GM23338 (cell line): ENCODE measurements around the gene SEMA5A. TPM values are rescaled to one million over a fixed set of nuclear protein-coding genes. Genes with fewer than 3 reads are reported as not detected.

Experiments
- ATAC-seq: fragments of 200-7000 bp; cut with Tn5 transposase; 3 replicates; pipeline ENCODE4 v1.9.1; 2020
- DNase-seq: peaks from one replicate; pipeline ENCODE4 v3.0.0-alpha.2; 2015; ENCODE audit warnings: low spot score
- H2AFZ ChIP-seq: fragments of 200-600 bp; sonication (generic); 2 replicates; pipeline ENCODE4 v1.8.0; 2016; ENCODE audit warnings: antibody characterized with exemption, mild to moderate bottlenecking, moderate library complexity
- H3F3A ChIP-seq: fragments of 200-600 bp; sonication (generic); replicated peaks from 2 replicates; pipeline ENCODE4 v1.8.0; 2017; ENCODE audit warnings: antibody characterized with exemption, mixed run types, low read depth
- H3K27ac ChIP-seq: fragments of 200-600 bp; sonication (generic); 2 replicates; pipeline ENCODE4 v1.6.1; 2016; ENCODE audit warnings: low read depth
- H3K27me3 ChIP-seq: fragments of 200-600 bp; sonication (generic); 2 replicates; pipeline ENCODE4 v1.8.0; 2016; ENCODE audit warnings: mild to moderate bottlenecking, mixed run types, moderate library complexity; ENCODE audit not compliant: insufficient read depth
- H3K36me3 ChIP-seq: fragments of 200-600 bp; sonication (generic); 2 replicates; pipeline ENCODE4 v1.8.0; 2016; ENCODE audit warnings: mild to moderate bottlenecking; ENCODE audit not compliant: insufficient read depth
- H3K4me1 ChIP-seq: fragments of 200-600 bp; sonication (generic); 2 replicates; pipeline ENCODE4 v1.8.0; 2016; ENCODE audit warnings: mild to moderate bottlenecking, moderate library complexity; ENCODE audit not compliant: insufficient read depth
- H3K4me2 ChIP-seq: fragments of 200-600 bp; sonication (generic); 2 replicates; pipeline ENCODE4 v1.7.1; 2017; ENCODE audit warnings: mixed run types
- H3K4me3 ChIP-seq: fragments of 200-600 bp; sonication (generic); 2 replicates; pipeline ENCODE4 v1.6.1; 2016; ENCODE audit warnings: mixed run types
- H3K79me2 ChIP-seq: fragments of 200-600 bp; sonication (generic); replicated peaks from 2 replicates; pipeline ENCODE4 v1.8.0; 2017; ENCODE audit warnings: mild to moderate bottlenecking; ENCODE audit not compliant: insufficient read depth
- H3K9me2 ChIP-seq: fragments of 200-600 bp; sonication (generic); 2 replicates; pipeline ENCODE4 v1.8.0; 2017; ENCODE audit not compliant: insufficient read depth
- H4K20me1 ChIP-seq: fragments of 200-600 bp; sonication (generic); replicated peaks from 2 replicates; pipeline ENCODE4 v1.8.0; 2017; ENCODE audit warnings: mild to moderate bottlenecking; ENCODE audit not compliant: insufficient read depth
- H3K27ac Mint-ChIP-seq: 2 replicates; pipeline ENCODE4 v1.8.0; 2020; ENCODE audit warnings: inconsistent platforms, mild to moderate bottlenecking, moderate library complexity, mixed read lengths
- H3K27me3 Mint-ChIP-seq: 3 replicates; pipeline ENCODE4 v1.8.0; 2022; ENCODE audit warnings: low read depth, mild to moderate bottlenecking, moderate library complexity, mixed read lengths, inconsistent platforms; ENCODE audit not compliant: insufficient read depth, poor library complexity
- H3K36me3 Mint-ChIP-seq: 3 replicates; pipeline ENCODE4 v1.8.0; 2021; ENCODE audit warnings: low read depth, mild to moderate bottlenecking, inconsistent platforms, moderate library complexity, mixed read lengths
- H3K4me1 Mint-ChIP-seq: 3 replicates; pipeline ENCODE4 v1.8.0; 2020; ENCODE audit warnings: mild to moderate bottlenecking, inconsistent platforms, mixed read lengths
- H3K4me3 Mint-ChIP-seq: 3 replicates; pipeline ENCODE4 v1.8.0; 2021; ENCODE audit warnings: moderate library complexity, mild to moderate bottlenecking, inconsistent platforms, mixed read lengths
- H3K9me3 Mint-ChIP-seq: 3 replicates; pipeline ENCODE4 v1.8.0; 2020; ENCODE audit warnings: moderate library complexity, mild to moderate bottlenecking, inconsistent platforms, mixed read lengths
- CREB1 ChIP-seq: fragments of 250-450 bp; sonication (Bioruptor Pico); IDR thresholded peaks from 2 replicates; pipeline ENCODE4 v1.5.0; 2020; ENCODE audit warnings: low read depth, mild to moderate bottlenecking, moderate library complexity
- EZH2 ChIP-seq: fragments of 200-600 bp; sonication (generic); IDR thresholded peaks from one replicate; pipeline ENCODE4 v1.8.0; 2017; ENCODE audit warnings: antibody characterized with exemption, mild to moderate bottlenecking, low read depth; ENCODE audit not compliant: unreplicated experiment
- JUNB ChIP-seq: IDR thresholded peaks from one replicate; pipeline ENCODE4 v1.6.1; 2016; ENCODE audit warnings: antibody characterized with exemption; ENCODE audit not compliant: unreplicated experiment
- POLR2AphosphoS5 ChIP-seq: IDR thresholded peaks from 2 replicates; pipeline ENCODE4 v1.6.1; 2016; ENCODE audit warnings: antibody characterized with exemption, low read depth
- polyA plus RNA-seq: library from polyadenylated mRNA; unstranded; fragments of >200 nt; fragmentation: Nextera tagmentation; extraction: Ambion mirVana; gene quantifications from 2 replicates; pipeline ENCODE4 v1.2.1, GENCODE V29; 2016
- total RNA-seq: library from RNA; depleted of rRNA; stranded (reverse); fragments of >200 nt; shearing (Covaris generic); gene quantifications from 2 replicates; pipeline ENCODE4 v1.2.3, GENCODE V29; 2014
- TF ChIP-seq, protein P1 (sequence below): fragments of 250-450 bp; sonication (Bioruptor Pico); IDR thresholded peaks from 2 replicates; pipeline ENCODE4 v1.5.0; 2020; ENCODE audit warnings: mild to moderate bottlenecking, moderate library complexity
- TF ChIP-seq, protein P2 (sequence below), 2 experiments: fragments of 200-600 bp in 1 of 2; sonication (generic) in 1 of 2; conservative IDR thresholded peaks; 2 replicates each; pipeline versions ENCODE4 v1.5.1 to v1.6.1; 2016 to 2017; ENCODE audit warnings: antibody characterized with exemption in 2 of 2, low read depth in 2 of 2, mild to moderate bottlenecking in 2 of 2, moderate library complexity in 1 of 2

Gene SEMA5A
- total and polyA plus RNA-seq, 2 experiments from 2014 or later = 2.1 to 8.1 TPM

DNA sequence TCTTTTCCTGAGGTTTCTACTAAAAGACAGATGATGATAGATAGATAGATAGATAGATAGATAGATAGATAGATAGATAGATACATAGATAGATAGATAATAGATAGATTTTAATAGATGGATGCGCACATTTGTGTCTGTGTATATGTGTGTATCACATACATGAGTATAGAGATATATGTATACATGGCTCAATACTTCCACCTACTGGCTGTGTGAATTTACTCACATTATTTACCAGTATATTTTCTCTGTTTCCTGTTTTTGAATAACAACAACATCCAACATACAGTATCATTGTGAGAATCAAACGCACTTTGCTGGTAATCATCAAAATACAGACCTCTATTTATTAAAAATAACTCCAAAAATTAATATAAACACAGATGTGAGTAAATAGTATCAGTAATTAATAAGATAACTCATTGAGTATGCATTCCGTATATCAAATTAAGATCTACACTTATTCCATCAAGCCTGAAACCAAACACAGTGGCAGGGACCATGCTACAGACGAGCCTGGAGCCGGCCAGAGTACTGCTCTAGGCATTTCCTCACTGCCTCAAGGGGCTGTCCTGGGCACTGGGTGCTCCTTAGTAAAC, 338.0 kb downstream of the SEMA5A start:
- Histone ChIP-seq H3K9me2 (no peaks in the 10 kb centered on the region; the same call in 1 of the 2 replicates), H3K4me1 (no peaks in the 10 kb centered on the region), H3K4me3 (no peak overlapping the region), H4K20me1 (no peaks in the 10 kb centered on the region), H3K4me2 (no peak overlapping the region), H3K79me2 (no peaks in the 10 kb centered on the region), H3K36me3 (no peaks in the 10 kb centered on the region), H2AFZ (no peak overlapping the region), H3F3A (no peaks in the 10 kb centered on the region), H3K27ac (no peak overlapping the region), H3K27me3 (no peaks in the 10 kb centered on the region)
- Mint-ChIP-seq H3K4me3 (no peak overlapping the region), H3K27ac (no peak overlapping the region), H3K9me3 (peaks cover 6% of the 10 kb centered on the region; the same call in 1 of the 3 replicates), H3K27me3 (no peaks in the 10 kb centered on the region), H3K36me3 (0 out of 3 replicates have a peak, but pooled peaks cover 3% of the 10 kb centered on the region), H3K4me1 (no peaks in the 10 kb centered on the region)
- TF ChIP-seq CREB1 (CRISPR knock-in tag) = no peak
- no peak for TF ChIP-seq EZH2
- TF ChIP-seq, protein P1, sequence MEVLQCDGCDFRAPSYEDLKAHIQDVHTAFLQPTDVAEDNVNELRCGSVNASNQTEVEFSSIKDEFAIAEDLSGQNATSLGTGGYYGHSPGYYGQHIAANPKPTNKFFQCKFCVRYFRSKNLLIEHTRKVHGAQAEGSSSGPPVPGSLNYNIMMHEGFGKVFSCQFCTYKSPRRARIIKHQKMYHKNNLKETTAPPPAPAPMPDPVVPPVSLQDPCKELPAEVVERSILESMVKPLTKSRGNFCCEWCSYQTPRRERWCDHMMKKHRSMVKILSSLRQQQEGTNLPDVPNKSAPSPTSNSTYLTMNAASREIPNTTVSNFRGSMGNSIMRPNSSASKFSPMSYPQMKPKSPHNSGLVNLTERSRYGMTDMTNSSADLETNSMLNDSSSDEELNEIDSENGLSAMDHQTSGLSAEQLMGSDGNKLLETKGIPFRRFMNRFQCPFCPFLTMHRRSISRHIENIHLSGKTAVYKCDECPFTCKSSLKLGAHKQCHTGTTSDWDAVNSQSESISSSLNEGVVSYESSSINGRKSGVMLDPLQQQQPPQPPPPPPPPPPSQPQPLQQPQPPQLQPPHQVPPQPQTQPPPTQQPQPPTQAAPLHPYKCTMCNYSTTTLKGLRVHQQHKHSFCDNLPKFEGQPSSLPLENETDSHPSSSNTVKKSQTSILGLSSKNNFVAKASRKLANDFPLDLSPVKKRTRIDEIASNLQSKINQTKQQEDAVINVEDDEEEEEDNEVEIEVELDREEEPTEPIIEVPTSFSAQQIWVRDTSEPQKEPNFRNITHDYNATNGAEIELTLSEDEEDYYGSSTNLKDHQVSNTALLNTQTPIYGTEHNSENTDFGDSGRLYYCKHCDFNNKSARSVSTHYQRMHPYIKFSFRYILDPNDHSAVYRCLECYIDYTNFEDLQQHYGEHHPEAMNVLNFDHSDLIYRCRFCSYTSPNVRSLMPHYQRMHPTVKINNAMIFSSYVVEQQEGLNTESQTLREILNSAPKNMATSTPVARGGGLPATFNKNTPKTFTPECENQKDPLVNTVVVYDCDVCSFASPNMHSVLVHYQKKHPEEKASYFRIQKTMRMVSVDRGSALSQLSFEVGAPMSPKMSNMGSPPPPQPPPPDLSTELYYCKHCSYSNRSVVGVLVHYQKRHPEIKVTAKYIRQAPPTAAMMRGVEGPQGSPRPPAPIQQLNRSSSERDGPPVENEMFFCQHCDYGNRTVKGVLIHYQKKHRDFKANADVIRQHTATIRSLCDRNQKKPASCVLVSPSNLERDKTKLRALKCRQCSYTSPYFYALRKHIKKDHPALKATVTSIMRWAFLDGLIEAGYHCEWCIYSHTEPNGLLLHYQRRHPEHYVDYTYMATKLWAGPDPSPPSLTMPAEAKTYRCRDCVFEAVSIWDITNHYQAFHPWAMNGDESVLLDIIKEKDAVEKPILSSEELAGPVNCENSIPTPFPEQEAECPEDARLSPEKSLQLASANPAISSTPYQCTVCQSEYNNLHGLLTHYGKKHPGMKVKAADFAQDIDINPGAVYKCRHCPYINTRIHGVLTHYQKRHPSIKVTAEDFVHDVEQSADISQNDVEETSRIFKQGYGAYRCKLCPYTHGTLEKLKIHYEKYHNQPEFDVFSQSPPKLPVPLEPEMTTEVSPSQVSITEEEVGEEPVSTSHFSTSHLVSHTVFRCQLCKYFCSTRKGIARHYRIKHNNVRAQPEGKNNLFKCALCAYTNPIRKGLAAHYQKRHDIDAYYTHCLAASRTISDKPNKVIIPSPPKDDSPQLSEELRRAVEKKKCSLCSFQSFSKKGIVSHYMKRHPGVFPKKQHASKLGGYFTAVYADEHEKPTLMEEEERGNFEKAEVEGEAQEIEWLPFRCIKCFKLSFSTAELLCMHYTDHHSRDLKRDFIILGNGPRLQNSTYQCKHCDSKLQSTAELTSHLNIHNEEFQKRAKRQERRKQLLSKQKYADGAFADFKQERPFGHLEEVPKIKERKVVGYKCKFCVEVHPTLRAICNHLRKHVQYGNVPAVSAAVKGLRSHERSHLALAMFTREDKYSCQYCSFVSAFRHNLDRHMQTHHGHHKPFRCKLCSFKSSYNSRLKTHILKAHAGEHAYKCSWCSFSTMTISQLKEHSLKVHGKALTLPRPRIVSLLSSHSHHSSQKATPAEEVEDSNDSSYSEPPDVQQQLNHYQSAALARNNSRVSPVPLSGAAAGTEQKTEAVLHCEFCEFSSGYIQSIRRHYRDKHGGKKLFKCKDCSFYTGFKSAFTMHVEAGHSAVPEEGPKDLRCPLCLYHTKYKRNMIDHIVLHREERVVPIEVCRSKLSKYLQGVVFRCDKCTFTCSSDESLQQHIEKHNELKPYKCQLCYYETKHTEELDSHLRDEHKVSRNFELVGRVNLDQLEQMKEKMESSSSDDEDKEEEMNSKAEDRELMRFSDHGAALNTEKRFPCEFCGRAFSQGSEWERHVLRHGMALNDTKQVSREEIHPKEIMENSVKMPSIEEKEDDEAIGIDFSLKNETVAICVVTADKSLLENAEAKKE (CRISPR knock-in tag) = no peak
- no peak for TF ChIP-seq JUNB
- TF ChIP-seq, protein P2, sequence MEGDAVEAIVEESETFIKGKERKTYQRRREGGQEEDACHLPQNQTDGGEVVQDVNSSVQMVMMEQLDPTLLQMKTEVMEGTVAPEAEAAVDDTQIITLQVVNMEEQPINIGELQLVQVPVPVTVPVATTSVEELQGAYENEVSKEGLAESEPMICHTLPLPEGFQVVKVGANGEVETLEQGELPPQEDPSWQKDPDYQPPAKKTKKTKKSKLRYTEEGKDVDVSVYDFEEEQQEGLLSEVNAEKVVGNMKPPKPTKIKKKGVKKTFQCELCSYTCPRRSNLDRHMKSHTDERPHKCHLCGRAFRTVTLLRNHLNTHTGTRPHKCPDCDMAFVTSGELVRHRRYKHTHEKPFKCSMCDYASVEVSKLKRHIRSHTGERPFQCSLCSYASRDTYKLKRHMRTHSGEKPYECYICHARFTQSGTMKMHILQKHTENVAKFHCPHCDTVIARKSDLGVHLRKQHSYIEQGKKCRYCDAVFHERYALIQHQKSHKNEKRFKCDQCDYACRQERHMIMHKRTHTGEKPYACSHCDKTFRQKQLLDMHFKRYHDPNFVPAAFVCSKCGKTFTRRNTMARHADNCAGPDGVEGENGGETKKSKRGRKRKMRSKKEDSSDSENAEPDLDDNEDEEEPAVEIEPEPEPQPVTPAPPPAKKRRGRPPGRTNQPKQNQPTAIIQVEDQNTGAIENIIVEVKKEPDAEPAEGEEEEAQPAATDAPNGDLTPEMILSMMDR (conservative IDR thresholded peaks at IDR 0.05; ENCODE audit: low read depth in 2 of 2) = peak; percentile 50 to 66
- TF ChIP-seq POLR2AphosphoS5 = no peak
- ATAC-seq (peak; percentile 57), DNase-seq (peak; percentile 64)
